Right cardiac atrium (tissue), 5 donors: ENCODE data around the gene PSMG1. TPM values are rescaled to one million over a fixed set of nuclear protein-coding genes. Genes with fewer than 3 reads are reported as not detected.

ENCODE experiments used
- ATAC-seq, 2 donors: fragments of 200-7000 bp; cut with Tn5 transposase; one replicate each; pipeline versions ENCODE4 v1.8.0 to v1.9.1; 2020; ENCODE audit warnings: moderate library complexity in 2 of 2, mild to moderate bottlenecking in 1 of 2
- DNase-seq, 3 donors: peaks; one replicate each; pipeline ENCODE4 v3.0.0-alpha.2; 2020
- H3K27ac ChIP-seq: one replicate; pipeline ENCODE4 v1.5.1; 2013; ENCODE audit warnings: mild to moderate bottlenecking, low read length, control low read depth, moderate library complexity
- H3K27me3 ChIP-seq: one replicate; pipeline ENCODE4 v1.6.1; 2013; ENCODE audit not compliant: control insufficient read depth, insufficient read depth
- H3K4me1 ChIP-seq: one replicate; pipeline ENCODE4 v1.6.1; 2013; ENCODE audit warnings: low read length; ENCODE audit not compliant: control insufficient read depth, insufficient read depth
- H3K4me3 ChIP-seq: one replicate; pipeline ENCODE4 v1.5.1; 2013; ENCODE audit warnings: low read length, control low read depth
- H3K9me3 ChIP-seq: one replicate; pipeline ENCODE4 v1.6.1; 2013; ENCODE audit warnings: low read length; ENCODE audit not compliant: control insufficient read depth
- WGBS: extraction: QIAGEN DNeasy Blood & Tissue Kit; methylation state at CpG from one replicate; pipeline ENCODE4 v1.1.7; 2013; 5-methylcytosine and 5-hydroxymethylcytosine counted together
- intact Hi-C, 4 donors: fragments of 100-400 bp; cut with DNase I; formaldehyde crosslinking; loops; one replicate each; pipeline versions ENCODE4 v1.11.0 to v1.14.0; 2022 to 2023
- polyA plus RNA-seq: library from polyadenylated mRNA; stranded (reverse); fragments of 200-250 nt; gene quantifications from one replicate; pipeline ENCODE4 v1.2.3, GENCODE V29; 2013
- total RNA-seq, 4 donors: library from RNA; stranded (reverse); fragmentation: NEBNext Ultra II Directional; extraction: Animal tissue kit (Norgen Biotek cat#: 25700); gene quantifications; one replicate each; pipeline ENCODE4 v1.2.1, GENCODE V29; 2021
- donor health status: healthy with polysubstance abuse.
- donor health status: DM: no; HTN: yes; CAD: no.
- donor health status: DM: no; HTN: no; CAD: no.
- donor health status: DM: no; HTN: yes; CAD: no; lungs with severe emphysema.
- donor health status: DM: yes; HTN: yes; CAD: no.

Gene PSMG1
- total and polyA plus RNA-seq, 5 donors: 19.8 to 28.9 (median 23.9) TPM

DNA sequence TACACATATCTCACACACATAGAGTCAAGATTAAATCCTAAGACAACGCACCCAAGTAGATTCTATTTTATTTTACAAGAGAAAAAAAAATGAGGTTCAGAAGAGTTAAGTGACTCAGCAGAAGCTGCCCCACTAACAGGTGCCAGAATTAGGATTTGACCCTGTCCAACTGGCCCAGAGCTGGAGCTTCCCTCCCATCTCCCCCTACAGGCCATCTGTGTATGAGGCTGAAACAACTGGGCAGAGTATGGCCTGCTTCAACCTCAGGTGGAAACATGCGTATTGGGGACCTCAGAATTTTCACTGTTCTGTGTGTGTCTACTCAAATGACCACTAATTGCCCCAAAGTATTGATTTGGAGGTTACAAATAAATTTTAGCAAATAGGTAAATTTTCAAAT, 29.9 kb downstream of the PSMG1 start:
- Histone ChIP-seq H3K9me3 (no peaks in the 10 kb centered on the region), H3K27ac (no peak overlapping the region), H3K4me3 (no peak overlapping the region), H3K4me1 (no peaks in the 10 kb centered on the region), H3K27me3 (no peaks in the 10 kb centered on the region)
- intact Hi-C loops: no loop called here
- WGBS: 93% methylated on average over 2 of the region's 2 CpGs
- ATAC-seq: peak in 1 of 2 donors; percentile 50
- DNase-seq: no peak

DNA sequence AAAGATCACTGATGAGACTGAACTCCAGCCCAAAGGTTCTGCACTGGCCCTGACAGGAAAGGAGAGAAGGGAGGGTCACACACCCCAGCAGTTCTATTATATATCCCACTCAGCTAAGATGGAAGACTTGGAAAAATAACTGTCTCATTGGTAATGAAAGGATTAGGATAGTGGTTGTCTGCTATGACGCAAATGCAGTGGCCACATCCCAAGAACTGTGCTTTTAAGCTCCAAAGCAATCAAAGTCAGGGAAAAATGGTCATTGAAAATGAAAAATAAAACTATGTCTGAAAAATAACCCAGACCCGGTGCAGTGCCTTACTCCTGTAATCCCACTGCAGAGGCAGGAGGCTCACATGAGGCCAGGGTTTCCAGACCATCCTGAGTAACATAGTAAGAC, 31.0 kb downstream of the PSMG1 start:
- no peaks in the 10 kb centered on the region for H3K4me1 ChIP-seq
- H3K27ac ChIP-seq: no peak overlapping the region
- no peak overlapping the region for H3K4me3 ChIP-seq
- DNase-seq: no peak
- ATAC-seq: no peak
- intact Hi-C loops: no loop called here
- H3K9me3 ChIP-seq: no peaks in the 10 kb centered on the region
- 90% methylated on average over 2 of the region's 2 CpGs for WGBS
- no peaks in the 10 kb centered on the region for H3K27me3 ChIP-seq

DNA sequence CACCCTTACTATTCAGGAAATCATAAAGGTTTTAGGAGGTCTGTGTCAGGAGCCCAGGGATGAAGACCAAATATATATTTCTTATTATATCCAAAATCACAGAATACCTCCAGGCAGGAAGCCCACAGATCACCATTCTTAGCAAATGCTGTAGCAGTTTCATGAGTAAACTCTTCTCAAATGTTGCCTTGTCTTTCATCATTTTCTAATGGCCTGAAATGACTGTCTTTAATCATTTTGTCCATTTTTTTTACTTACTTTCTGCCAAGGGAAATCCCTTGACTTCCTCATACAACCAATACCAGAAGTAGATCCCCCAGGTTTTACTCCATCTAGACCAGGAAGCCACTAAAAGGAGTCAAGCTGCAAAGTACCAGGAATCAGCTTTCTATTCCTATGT, 32.4 kb downstream of the PSMG1 start:
- ATAC-seq (no peak), DNase-seq (no peak)
- H3K9me3 ChIP-seq: no peaks in the 10 kb centered on the region
- no peak overlapping the region for H3K4me3 ChIP-seq
- H3K27ac ChIP-seq: no peak overlapping the region
- H3K4me1 ChIP-seq: no peaks in the 10 kb centered on the region
- H3K27me3 ChIP-seq: no peaks in the 10 kb centered on the region
- intact Hi-C loops: no loop called here

DNA sequence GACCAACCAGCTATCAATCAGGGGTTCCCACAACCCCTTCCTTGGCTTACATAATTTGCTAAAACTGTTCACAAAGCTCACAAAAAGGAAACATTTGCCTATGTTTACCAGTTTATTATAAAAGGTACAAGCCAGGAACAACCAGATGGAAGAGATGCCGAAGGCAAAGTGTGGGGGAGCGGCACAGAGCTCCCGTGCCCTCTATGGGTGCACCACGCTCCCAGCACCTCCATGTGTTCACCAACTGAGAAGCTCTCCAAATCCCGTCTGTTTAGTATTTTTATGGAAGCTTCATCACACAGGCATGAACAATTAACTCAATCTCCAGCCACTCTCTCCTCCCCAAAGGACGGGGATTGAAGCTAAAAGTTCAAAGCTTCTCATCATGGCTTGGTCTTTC, 32.9 kb downstream of the PSMG1 start:
- Histone ChIP-seq H3K4me3 (no peak overlapping the region), H3K27ac (no peak overlapping the region), H3K9me3 (no peaks in the 10 kb centered on the region), H3K27me3 (no peaks in the 10 kb centered on the region), H3K4me1 (no peaks in the 10 kb centered on the region)
- no peak for ATAC-seq
- no peak for DNase-seq
- WGBS: 94% methylated on average over 6 of the region's 6 CpGs
- intact Hi-C loops: no loop called here

DNA sequence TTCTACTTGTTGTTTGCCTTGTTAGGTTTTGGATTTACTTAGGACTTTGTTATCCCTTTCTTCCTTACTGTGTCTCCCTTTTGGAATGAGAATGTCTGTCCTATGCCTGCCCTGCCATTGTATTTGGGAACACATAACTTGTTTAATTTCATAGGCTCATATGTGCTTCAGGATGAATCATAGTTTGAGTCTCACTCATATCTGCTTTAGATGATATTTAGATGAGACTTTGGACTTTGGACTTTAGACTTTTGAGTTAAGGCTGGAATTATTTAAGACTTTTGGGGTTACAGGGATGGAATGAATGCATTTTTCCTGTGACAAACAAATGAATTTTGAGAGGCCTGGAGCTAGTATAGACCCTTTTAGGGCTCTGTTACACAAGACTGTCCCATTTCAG, 33.4 kb downstream of the PSMG1 start:
- no peak for ATAC-seq
- intact Hi-C loops: no loop called here
- no peak overlapping the region for H3K4me3 ChIP-seq
- H3K9me3 ChIP-seq: no peaks in the 10 kb centered on the region
- no peaks in the 10 kb centered on the region for H3K4me1 ChIP-seq
- no peaks in the 10 kb centered on the region for H3K27me3 ChIP-seq
- no peak for DNase-seq
- H3K27ac ChIP-seq: no peak overlapping the region

DNA sequence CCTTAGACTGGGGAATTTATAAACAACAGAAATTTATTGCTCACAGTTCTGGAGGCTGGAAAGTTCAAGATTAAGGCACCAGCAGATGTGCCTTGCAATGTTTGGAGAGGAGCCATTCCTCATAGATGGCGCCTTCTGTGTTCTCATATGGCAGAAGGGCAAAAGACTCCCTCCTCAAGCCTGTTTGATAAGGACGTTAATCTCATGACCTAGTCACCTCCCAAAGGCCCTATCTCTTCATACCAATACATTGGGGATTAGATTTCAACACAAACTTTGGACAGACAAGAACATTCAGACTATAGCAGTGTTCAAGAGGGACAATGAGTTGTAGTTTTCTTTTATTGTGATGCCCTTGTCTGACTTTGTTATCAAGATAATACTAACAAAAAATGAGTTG, 34.3 kb downstream of the PSMG1 start:
- H3K27me3 ChIP-seq: no peaks in the 10 kb centered on the region
- ATAC-seq (no peak), DNase-seq (no peak)
- no peak overlapping the region for H3K27ac ChIP-seq
- no peak overlapping the region for H3K4me3 ChIP-seq
- intact Hi-C loops: no loop called here
- 43% methylated on average over 2 of the region's 2 CpGs for WGBS
- H3K4me1 ChIP-seq: no peaks in the 10 kb centered on the region
- H3K9me3 ChIP-seq: no peaks in the 10 kb centered on the region

DNA sequence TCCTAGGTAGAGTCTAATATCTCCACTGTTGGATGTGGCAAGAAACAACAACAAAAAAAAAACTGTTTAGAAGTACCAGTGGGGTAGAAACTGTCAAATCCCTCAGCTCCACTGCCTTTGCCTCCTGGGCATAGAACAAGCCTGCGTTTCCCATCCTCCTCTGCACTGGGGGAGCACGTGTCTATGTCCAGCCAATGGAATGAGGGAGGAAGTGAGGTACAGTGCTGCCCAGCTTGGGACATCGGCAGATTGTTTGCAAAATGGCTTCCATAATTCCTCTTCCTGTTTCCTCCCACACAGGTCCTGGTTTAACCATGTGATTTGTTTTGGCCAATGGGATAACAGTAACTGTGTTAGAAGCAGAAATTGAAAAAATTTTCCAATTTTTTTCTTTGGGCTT, 39.1 kb downstream of the PSMG1 start:
- DNase-seq (no peak), ATAC-seq (no peak)
- no peak overlapping the region for H3K27ac ChIP-seq
- H3K4me3 ChIP-seq: no peak overlapping the region
- H3K27me3 ChIP-seq: no peaks in the 10 kb centered on the region
- H3K9me3 ChIP-seq: no peaks in the 10 kb centered on the region
- WGBS: 82% methylated on average over 3 of the region's 3 CpGs
- no peaks in the 10 kb centered on the region for H3K4me1 ChIP-seq
- intact Hi-C loops: loop anchor here in 2 of 4 donors (2.0 to 5.0 kb wide), 2 partner anchors 411 to 637 kb away; no protein-coding TSS in a partner anchor

DNA sequence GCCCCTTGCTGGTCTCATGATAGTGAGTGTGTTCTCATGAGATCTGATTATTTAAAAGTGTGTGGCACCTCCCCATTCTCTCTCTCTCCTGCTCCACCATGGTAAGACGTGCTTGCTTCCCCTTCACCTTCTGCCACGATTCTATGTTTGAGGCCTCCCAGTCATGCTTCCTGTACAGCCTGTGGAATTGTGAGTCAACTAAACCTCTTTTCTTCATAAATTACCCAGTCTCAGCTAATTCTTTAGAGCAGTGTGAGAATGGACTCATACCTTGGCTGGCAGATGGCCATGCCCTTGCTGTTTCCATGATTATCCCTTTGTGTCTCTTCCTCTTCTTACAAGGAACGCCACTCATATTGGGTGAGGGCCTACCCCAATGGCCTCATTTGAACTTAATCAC, 40.3 kb downstream of the PSMG1 start:
- intact Hi-C loops: loop anchor here in 1 of 4 donors (5.0 kb wide), 1 partner anchor 636 kb away; no protein-coding TSS in a partner anchor
- DNase-seq: no peak

DNA sequence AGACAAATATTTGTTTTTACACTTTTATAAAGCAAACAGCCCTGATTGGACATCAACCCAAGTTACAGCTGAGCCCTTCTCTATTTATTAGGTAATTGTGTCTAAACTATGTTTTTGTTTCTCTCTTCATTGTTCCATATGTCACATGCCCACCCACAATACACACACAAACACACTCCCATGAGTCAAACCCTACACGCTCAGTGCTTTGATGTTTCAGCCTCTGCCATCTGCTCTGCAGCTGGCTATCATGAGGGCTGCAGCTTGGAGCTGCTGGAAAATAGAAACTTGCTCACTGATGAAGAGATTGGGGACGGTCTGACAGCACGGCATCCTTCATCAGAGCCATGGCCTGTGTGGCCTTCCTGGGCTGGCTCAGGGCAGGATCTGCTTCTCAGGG, 41.7 kb downstream of the PSMG1 start:
- intact Hi-C loops: loop anchor here in 1 of 4 donors (5.0 kb wide), 1 partner anchor 634 kb away; no protein-coding TSS in a partner anchor
- WGBS: 78% methylated on average over 3 of the region's 3 CpGs

More for the DNA sequence above, 40.3 kb downstream of the PSMG1 start:
- Histone ChIP-seq H3K27ac (no peak overlapping the region), H3K9me3 (no peaks in the 10 kb centered on the region), H3K4me1 (no peaks in the 10 kb centered on the region), H3K4me3 (no peak overlapping the region), H3K27me3 (no peaks in the 10 kb centered on the region)
- ATAC-seq: no peak
- WGBS: 84% methylated on average over 3 of the region's 3 CpGs

DNA sequence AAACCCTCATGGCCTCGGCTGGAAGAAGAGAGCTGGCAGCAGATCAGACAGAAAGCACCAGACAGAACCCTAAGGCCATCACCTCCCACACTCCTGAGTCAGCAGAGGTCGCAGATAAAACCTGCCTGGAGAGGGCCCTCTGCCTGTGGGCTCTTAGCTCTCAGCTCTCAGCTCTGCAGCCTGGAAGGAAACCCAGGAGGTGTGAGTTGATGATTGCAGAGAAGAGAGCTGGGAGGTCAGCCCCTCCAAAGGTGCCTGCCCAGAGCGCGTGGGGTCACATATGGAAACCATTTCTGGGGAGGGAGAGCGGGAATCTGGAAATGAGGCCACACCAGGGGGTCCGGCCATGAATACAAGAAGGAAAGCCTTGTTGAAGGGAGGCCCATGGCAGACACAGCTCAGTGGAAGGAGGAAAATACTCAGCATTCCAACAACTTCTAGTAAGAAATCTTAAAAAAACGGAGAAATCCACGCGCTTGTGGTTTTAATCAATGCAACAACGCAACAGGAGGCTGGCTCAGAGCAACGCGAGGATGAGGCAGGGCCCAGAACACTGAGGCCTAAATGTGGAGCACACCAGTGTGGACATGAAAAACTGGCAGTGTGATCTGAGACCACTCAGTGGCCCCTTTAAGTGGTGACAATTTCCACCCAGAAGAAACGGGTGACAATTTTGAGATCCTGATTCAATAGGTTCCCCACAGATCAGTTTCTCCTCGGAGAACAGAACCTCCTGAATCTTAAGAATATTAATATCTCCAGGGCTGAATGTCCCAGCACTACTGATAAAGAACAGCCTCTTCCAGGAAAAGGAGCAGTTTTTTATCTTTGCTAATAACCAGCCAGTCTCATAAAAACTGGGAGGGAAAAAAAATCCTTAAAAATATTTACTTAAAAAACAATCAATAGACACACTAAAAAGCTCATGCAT, 45.7 kb downstream of the PSMG1 start:
- Histone ChIP-seq H3K9me3 (no peaks in the 10 kb centered on the region), H3K4me1 (no peaks in the 10 kb centered on the region), H3K27me3 (no peaks in the 10 kb centered on the region), H3K4me3 (no peak overlapping the region), H3K27ac (no peak overlapping the region)
- peak in 1 of 3 donors; percentile 63 for DNase-seq
- ATAC-seq: peak; percentile 47 to 64
- 66% methylated on average over 14 of the region's 14 CpGs for WGBS
- intact Hi-C loops: loop anchor here (5.0 to 10.0 kb wide), 3 partner anchors 405 to 633 kb away; no protein-coding TSS in a partner anchor

More for the DNA sequence above, 41.7 kb downstream of the PSMG1 start:
- no peak overlapping the region for H3K27ac ChIP-seq
- no peak overlapping the region for H3K4me3 ChIP-seq
- no peak for ATAC-seq
- no peaks in the 10 kb centered on the region for H3K4me1 ChIP-seq
- DNase-seq: no peak
- H3K9me3 ChIP-seq: no peaks in the 10 kb centered on the region
- H3K27me3 ChIP-seq: no peaks in the 10 kb centered on the region

DNA sequence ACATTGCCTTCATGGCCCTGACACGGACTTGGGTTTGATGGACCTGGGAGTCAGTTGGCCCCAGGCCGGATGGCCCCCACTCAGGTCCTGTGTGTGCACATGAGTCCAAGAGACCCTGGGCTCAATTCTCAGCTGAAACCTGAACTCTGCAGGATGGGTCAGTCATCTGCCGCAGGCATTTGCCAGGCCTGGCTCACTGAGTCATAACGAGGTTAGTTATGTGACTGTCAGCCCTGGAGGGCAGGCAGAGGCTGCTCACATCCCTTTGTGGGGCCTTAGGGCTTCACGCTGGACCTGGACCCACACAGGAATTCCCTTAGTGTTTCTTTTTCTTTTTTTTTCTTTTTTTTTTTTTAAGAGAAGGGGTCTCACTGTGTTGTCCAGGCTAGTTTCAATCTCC, 46.5 kb downstream of the PSMG1 start:
- Histone ChIP-seq H3K27ac (no peak overlapping the region), H3K9me3 (no peaks in the 10 kb centered on the region), H3K4me3 (no peak overlapping the region), H3K27me3 (no peaks in the 10 kb centered on the region), H3K4me1 (no peaks in the 10 kb centered on the region)
- ATAC-seq (no peak), DNase-seq (no peak)
- 93% methylated on average over 5 of the region's 5 CpGs for WGBS
- intact Hi-C loops: loop anchor here (5.0 to 10.0 kb wide), 3 partner anchors 404 to 632 kb away; no protein-coding TSS in a partner anchor
